Testis (tissue), 3 donors: ENCODE data around the gene PLA2G3. TPM values are rescaled to one million over a fixed set of nuclear protein-coding genes. Genes with fewer than 3 reads are reported as not detected.
A peak's percentile ranks its signal among the peaks of the same experiment; 100 is the strongest.

Experiments
- DNase-seq: peaks from one replicate; pipeline ENCODE4 v3.0.0-alpha.2; 2019
- H3K27ac ChIP-seq, 2 donors: fragments of 200-600 bp; sonication (generic); one replicate each; pipeline ENCODE4 v1.5.1; 2019
- H3K27me3 ChIP-seq: fragments of 200-600 bp; sonication (generic); one replicate; pipeline ENCODE4 v1.5.1; 2019
- H3K36me3 ChIP-seq: fragments of 200-600 bp; sonication (generic); one replicate; pipeline ENCODE4 v1.5.1; 2017; ENCODE audit warnings: low read depth; ENCODE audit errors: missing control alignments
- H3K4me1 ChIP-seq: fragments of 200-600 bp; sonication (generic); one replicate; pipeline ENCODE4 v1.5.1; 2019
- H3K4me3 ChIP-seq, 2 donors: fragments of 200-600 bp; sonication (generic); one replicate each; pipeline ENCODE4 v1.5.1; 2017 to 2019
- H3K9me3 ChIP-seq: fragments of 200-600 bp; sonication (generic); one replicate; pipeline ENCODE4 v1.5.1; 2017
- CTCF ChIP-seq, 3 experiments: fragments of 450-650 bp in 2 of 3; fragments of 200-600 bp in 1 of 3; sonication (generic) in 1 of 3; IDR thresholded peaks; one replicate each; pipeline ENCODE4 v1.5.1; 2016 to 2019; ENCODE audit warnings: antibody characterized with exemption in 3 of 3, mild to moderate bottlenecking in 2 of 3, moderate library complexity in 1 of 3
- POLR2A ChIP-seq: fragments of 450-650 bp; IDR thresholded peaks from one replicate; pipeline ENCODE4 v1.6.1; 2017; ENCODE audit warnings: antibody characterized with exemption, mild to moderate bottlenecking, moderate library complexity
- WGBS, 2 donors: methylation state at CpG; one replicate each; pipeline ENCODE4 v1.1.5; 2018; 5-methylcytosine and 5-hydroxymethylcytosine counted together
- intact Hi-C: fragments of 100-400 bp; cut with DNase I; formaldehyde crosslinking; loops from one replicate; pipeline ENCODE4 v1.15.1; 2023; ENCODE audit warnings: low total_unique reads
- polyA plus RNA-seq: library from polyadenylated mRNA; stranded (reverse); fragments of 350-450 nt; fragmentation: Illumina TruSeq; extraction: RNeasy Lipid Tissue Mini Kit (QIAGEN cat#74804); gene quantifications from one replicate; pipeline ENCODE4 v1.2.3, GENCODE V29; 2014; ENCODE audit warnings: low read depth, low replicate concordance; ENCODE audit not compliant: insufficient read depth
- total RNA-seq, 2 donors: library from RNA; depleted of rRNA; stranded (reverse); fragments of >200 nt; gene quantifications; one replicate each; pipeline ENCODE4 v1.2.3, GENCODE V29; 2016

Gene PLA2G3
- total and polyA plus RNA-seq, 3 donors from 2014 or later, result 0.44 to 0.68 (median 0.55) TPM

GRCh38 chr22:31105282-31105929, 34.9 kb downstream of the PLA2G3 start:
- Histone ChIP-seq H3K4me1 (no peaks in the 10 kb centered on the region), H3K4me3 (peak overlapping the region; percentile 1 to 37), H3K9me3 (no peaks in the 10 kb centered on the region), H3K27ac (peak overlapping the region in 1 of 2 donors; percentile 96), H3K36me3 (no peaks in the 10 kb centered on the region), H3K27me3 (no peaks in the 10 kb centered on the region)
- intact Hi-C loops, result no loop called here
- WGBS, 2 donors, result 49 to 64% methylated on average over 11 of the region's 11 CpGs
- no peak for DNase-seq
- TF ChIP-seq POLR2A, result no peak
- TF ChIP-seq CTCF (IDR thresholded peaks at IDR 0.05), result no peak

- Histone ChIP-seq H3K27me3 (no peaks in the 10 kb centered on the region), H3K4me1 (no peaks in the 10 kb centered on the region), H3K9me3 (no peaks in the 10 kb centered on the region), H3K36me3 (no peaks in the 10 kb centered on the region), H3K27ac (no peak overlapping the region), H3K4me3 (peak overlapping the region; percentile 1 to 37)
- DNase-seq, result peak; percentile 67
- TF ChIP-seq POLR2A (no peak), CTCF (IDR thresholded peaks at IDR 0.05) (peak; percentile 24 to 37 (median 33))
- WGBS, 2 donors, result 49 to 51% methylated on average over 18 to 22 of the region's 35 CpGs
- intact Hi-C loops, result no loop called here
These were observed 35.4 kb downstream of the PLA2G3 start for GRCh38 chr22:31104869-31105268.

GRCh38 chr22:31103899-31104694, 36.2 kb downstream of the PLA2G3 start:
- no peaks in the 10 kb centered on the region for H3K27me3 ChIP-seq
- H3K27ac ChIP-seq, result no peak overlapping the region
- H3K36me3 ChIP-seq, result no peaks in the 10 kb centered on the region
- peak overlapping the region; percentile 1 to 37 for H3K4me3 ChIP-seq
- intact Hi-C loops, result no loop called here
- peak; percentile 56 for DNase-seq
- no peaks in the 10 kb centered on the region for H3K9me3 ChIP-seq
- no peak for TF ChIP-seq POLR2A
- no peak for TF ChIP-seq CTCF (IDR thresholded peaks at IDR 0.05)
- no peaks in the 10 kb centered on the region for H3K4me1 ChIP-seq
- WGBS, 2 donors, result 66 to 75% methylated on average over 33 of the region's 33 CpGs

- intact Hi-C loops, result no loop called here
- Histone ChIP-seq H3K27me3 (no peaks in the 10 kb centered on the region), H3K4me1 (no peaks in the 10 kb centered on the region), H3K9me3 (no peaks in the 10 kb centered on the region), H3K36me3 (no peaks in the 10 kb centered on the region), H3K4me3 (no peak overlapping the region), H3K27ac (peak overlapping the region in 1 of 2 donors; percentile 10)
- TF ChIP-seq POLR2A (no peak), CTCF (IDR thresholded peaks at IDR 0.05) (no peak)
- DNase-seq, result no peak
- WGBS, 2 donors, result 85 to 93% methylated on average over 2 of the region's 2 CpGs
These were observed 37.2 kb downstream of the PLA2G3 start for GRCh38 chr22:31103111-31103510.
